Measurements from ENCODE around the gene TMOD3.

GRCh38 chr15:51931016-51931415 is 101.6 kb downstream of the TMOD3 start:
- TF ChIP-seq CTCF (IDR thresholded peaks at IDR 0.05) (no peak), POLR2A (IDR thresholded peaks at IDR 0.05) (no peak)

Data from esophagus squamous epithelium (tissue), 4 donors.